ENCODE results near the gene ACBD7. TPM values are rescaled to one million over a fixed set of nuclear protein-coding genes. Genes with fewer than 3 reads are reported as not detected.

Gene ACBD7
- 0.35 and 0.42 TPM in 2 replicates for total RNA-seq
- polyA plus RNA-seq (2012), result 0.37 TPM

DNA sequence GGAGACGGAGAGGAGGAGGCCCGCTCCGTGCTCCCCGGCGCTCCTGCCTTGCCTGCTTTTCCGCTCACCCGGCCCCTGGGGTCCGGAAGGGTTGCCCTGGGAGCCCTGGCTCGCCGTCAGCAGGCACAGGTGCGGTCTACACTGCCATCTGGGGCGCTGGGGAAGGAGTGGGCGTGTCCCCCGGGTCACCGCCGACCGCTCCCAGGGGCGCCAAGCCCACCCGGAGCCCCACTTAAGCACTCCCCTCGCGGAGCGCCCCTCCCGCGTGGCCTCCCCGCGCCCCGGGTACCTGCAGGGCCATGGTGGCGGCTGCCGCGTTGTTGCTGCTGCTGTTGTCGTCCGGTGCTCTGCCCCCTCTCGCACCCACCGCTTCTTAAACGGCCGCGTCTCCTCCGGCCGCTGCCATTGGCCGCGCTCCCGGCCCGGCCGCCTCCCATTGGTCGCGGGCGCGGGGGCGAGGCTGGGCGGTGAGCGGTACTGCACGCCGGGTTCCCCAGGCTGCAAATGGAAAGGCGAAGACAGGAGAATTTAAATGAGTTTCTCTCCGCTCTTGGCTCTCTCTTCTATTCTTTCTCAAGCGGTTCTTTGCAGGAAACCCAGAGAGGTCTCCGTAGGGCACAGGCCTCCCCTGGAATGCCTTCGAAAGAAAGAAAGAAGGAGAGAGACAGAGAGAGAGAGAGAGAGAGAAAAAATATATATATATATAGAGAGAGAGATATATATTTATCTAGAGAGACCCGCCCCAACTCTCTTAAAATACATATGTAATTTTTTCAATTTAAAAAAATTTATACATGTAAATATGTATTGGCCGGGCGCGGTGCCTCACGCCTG is at the start of gene ACBD7:
TSS of gene ACBD7 (minus strand) at position 349 of the 834 bp plus-strand sequence. CDS start at position 301, 48 bp downstream.
- peak; percentile 86 for DNase-seq (ENCODE audit: low read depth)

DNA sequence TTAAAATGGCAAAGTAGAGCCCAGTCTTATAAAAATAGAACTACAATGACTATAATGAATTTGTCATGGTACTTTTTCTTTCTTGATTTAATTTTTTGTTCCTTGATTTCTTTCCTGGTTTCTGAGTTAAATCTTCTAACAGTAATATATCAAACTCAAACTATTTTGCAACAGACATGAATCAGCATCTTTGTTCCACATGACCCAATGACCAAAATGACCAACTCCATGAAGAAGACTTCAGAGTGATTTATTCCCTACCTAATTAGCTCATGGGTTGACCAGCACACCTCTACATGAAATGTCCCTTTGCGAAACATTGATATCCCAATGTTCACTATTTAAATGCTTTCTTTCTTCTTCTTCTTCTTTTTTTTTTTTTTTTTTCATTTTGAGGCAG is 49.1 kb upstream of the ACBD7 start:
- no peak for DNase-seq (ENCODE audit: low read depth)

DNA sequence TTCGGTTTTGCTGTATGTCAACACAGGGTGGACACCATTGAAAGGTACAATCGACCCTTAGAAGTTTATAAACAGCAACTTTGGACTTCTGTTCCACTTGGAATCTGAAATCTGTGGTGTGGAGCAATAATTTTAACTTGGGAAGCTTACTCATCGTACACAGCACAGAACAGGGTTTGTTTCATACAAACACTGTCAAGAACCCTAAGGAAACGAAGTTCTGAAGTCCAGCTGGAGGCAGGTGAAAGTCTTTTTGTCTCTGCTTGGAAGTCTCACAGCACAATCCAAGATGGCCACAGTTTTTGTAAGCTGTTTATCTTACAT is 48.4 kb upstream of the ACBD7 start:
- DNase-seq (ENCODE audit: low read depth), result no peak

GRCh38 chr10:15136129-15137035 is 47.8 kb upstream of the ACBD7 start:
- no peak for DNase-seq (ENCODE audit: low read depth)

GRCh38 chr10:15131330-15131729 is 42.8 kb upstream of the ACBD7 start:
- no peak for DNase-seq (ENCODE audit: low read depth)

GRCh38 chr10:15124908-15125307 is 36.3 kb upstream of the ACBD7 start:
- no peak for DNase-seq (ENCODE audit: low read depth)

GRCh38 chr10:15124190-15124589 is 35.6 kb upstream of the ACBD7 start:
- no peak for DNase-seq (ENCODE audit: low read depth)

DNA sequence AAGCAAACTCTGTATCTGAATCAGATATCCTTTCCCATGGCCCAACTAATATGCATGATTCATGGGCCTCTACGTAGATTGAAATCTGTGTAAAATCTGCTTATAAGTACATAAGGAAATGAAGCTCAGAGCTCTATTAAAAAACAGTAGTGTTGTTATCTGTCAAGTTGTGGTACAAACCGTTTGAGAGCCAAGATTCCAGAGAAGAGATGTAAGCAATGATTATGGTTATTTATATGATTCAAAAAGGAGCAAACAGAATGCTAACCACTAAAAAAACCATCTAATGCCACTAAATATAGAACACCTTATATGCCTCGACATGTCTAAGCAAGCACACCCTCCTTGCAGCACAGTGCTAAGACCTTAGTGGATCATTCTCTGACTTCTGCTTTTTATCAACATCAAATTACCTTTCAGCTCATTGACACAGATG is 35.2 kb upstream of the ACBD7 start:
- DNase-seq (ENCODE audit: low read depth), result peak; percentile 52

DNA sequence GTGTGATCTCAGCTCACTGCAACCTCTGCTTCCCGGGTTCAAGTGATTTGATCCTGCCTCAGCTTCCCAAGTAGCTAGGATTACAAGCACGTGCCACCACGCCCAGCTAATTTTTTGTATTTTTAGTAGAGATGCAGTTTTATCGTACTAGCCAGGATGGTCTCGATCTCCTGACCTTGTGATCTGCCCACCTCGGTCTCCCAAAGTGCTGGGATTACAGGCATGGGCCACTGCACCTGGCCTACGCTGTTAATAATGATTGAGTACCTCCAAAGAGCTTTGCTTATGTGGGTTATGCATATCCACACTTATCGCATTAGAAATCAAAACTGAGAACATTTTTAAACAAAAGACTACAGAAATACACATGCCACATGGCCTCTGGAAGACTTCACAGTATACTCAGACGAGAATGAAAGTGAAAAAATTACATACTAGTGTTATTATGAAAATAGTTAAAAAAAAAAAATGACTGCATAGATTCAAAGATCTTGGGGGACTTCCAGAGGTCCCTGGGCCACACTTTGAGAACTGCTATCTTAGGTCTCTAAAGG is 34.0 kb upstream of the ACBD7 start:
- no peak for DNase-seq (ENCODE audit: low read depth)

GRCh38 chr10:15121707-15122106 is 33.1 kb upstream of the ACBD7 start:
- no peak for DNase-seq (ENCODE audit: low read depth)

DNA sequence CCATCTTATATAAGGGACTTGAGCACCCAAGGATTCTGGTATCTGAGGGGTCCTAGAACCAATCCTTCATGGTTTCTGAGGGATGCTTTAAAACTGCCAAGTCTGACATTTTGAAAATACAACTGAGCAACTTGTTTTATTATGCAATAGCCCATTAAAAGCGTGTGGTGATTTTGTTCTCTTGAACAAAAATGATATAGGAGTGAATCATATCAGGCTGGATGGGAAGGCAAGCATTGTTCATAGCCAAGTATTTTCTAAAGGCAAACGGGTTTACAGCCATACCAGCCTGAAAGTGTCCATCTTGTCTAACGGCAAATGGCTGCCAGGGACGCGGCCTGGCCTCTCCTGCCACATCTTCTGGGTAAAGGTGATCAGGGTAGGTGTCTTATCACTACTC is 31.9 kb upstream of the ACBD7 start:
- DNase-seq (ENCODE audit: low read depth), result peak; percentile 28

DNA sequence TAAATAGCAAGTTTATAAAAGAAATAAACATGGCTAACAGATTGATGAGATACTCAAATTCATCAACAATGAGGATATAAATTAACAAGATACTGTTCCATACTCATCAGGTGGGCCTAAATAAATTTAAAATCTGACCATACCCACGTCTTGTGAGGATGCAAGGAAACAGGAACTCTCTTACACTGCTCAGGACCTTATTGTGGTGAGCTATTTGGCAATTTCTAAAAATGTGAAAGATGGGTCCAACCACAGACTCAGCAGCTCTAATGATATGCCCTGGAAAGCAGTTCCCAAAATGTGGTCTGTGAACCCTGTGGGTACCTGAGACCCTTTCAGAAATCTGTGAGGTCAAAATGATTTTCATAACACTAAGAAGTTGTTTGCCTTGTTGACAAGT is 30.0 kb upstream of the ACBD7 start:
- no peak for DNase-seq (ENCODE audit: low read depth)

- DNase-seq (ENCODE audit: low read depth), result no peak
These were observed 27.6 kb upstream of the ACBD7 start for GRCh38 chr10:15116225-15116624.

DNA sequence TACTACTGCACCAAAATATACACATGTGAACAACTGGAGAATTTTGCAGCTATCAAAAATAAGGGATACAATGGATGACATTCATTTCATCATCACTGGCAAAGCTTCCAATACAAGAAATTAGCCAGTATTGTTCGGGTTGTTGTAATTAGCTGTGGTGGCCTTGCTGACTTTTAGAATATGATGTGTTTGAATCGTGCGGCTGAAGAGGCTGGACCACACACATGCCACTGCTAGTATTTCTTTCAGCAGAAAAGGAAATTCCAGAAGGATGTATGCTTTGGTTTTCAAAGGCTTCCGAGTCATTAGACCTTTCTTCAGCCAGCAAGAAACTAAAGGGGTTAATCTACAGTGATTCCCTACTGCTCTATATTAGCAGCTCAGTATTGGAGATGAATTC is 25.2 kb upstream of the ACBD7 start:
- no peak for DNase-seq (ENCODE audit: low read depth)

DNA sequence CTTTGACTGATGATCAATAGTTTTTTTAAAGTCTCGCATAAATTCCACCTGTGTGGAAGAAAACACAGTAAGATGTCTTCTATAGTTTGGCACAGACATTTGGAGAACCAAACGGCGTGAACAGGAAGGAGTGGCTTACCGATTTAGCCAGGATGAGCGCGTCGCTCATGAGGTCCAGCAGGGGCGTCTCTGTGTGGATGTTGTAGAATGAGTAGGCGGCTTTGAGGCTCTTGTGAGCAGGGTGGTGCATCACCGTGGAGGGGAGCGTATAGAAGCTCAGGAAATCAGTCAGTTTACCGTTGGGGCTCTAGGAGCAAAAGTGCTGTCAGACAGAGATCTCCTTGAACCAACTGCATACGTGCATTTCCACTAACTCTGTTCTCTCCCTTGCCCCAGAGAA is 24.1 kb upstream of the ACBD7 start:
- no peak for DNase-seq (ENCODE audit: low read depth)

DNA sequence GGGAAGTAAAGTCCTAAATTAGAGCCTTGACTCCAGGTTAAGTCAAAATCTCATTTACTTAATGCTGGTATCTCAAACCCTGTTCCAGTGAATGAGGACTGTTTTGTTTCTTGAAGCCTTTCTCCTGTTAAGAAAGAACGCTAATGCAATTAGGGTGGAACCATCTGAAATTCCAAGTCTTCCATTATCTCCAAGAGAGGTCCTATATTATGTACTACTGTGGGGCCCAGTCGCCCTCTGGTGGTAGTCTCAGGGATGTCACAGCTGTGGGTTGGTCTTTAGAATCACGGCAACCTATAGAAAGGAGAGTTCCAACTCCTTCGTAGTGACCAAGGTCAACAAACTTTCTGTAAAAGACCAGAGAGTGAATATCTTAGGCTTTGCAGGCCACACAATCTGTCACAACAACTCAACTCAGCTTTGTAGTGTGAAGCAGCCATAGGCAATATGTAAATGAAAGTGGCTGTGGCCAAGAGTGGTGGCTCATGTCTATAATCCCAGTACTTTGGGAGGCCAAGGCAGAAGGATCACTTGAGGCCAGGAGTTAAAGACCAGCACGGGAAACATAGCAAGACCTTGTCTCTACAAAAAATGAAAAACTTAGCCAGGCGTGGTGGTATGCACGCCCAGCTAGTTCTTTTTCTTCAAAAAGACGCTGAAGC is 17.9 kb upstream of the ACBD7 start:
- peak; percentile 65 for DNase-seq (ENCODE audit: low read depth)

- no peak for DNase-seq (ENCODE audit: low read depth)
These were observed 14.9 kb upstream of the ACBD7 start for GRCh38 chr10:15103513-15103912.

GRCh38 chr10:15099886-15100285 is 11.3 kb upstream of the ACBD7 start:
- DNase-seq (ENCODE audit: low read depth), result no peak

DNA sequence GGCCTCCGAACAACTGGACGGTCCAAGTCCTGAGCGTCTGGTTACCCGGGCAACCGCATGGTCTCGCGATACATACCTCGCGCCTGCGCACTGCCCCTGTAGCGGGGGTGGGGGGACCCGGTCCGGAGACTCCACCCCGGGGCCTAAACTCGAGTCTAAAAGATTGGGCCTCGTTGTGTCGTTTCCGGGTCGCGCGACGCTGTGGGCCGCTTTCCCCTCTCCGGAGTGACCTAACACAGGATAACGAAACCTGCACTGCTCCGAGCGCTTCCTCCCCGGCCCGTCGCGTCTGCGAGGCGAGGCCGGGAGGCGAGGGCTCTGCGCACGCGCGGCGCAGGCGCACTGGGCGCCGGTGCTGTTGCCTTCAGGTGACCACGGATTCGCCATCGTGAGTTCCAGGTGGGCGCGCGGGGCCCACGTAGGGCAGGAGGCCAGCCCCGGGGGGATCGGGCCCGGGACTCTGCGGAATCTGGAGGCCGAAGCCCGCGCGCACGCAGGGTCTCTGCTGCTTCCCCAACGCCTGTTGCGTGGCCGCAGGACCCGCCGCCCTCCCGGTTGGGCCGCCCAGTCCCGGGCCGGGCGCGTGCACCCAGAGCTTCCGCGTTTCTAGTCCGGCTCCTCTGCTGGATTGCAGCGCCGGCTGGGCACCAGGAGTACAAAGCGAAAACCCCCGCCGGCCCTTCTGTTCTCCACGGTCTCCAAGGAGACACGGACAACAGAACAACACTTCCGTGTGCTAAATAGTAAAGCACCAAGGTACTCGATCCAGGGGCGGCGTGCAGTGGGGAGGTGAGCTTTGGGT is 8.6 kb upstream of the ACBD7 start, which contains the start of gene RPP38:
TSS of gene RPP38 (plus strand) at position 345 of the 802 bp plus-strand sequence. CDS start 5,960 bp downstream, outside the sequence.
- DNase-seq (ENCODE audit: low read depth), result peak; percentile 96

GRCh38 chr10:15096661-15097010 is 8.1 kb upstream of the ACBD7 start:
- no peak for DNase-seq (ENCODE audit: low read depth)
